IPS-15b (cell line): ENCODE results near the gene UGP2.
"Not testable (repeated sequence)": the region's sequence is repeated elsewhere in the genome, so short reads cannot be mapped to it uniquely, and the experiment has no call there.

Source experiments
- H3K27me3 ChIP-seq: one replicate; pipeline ENCODE4 v1.6.1; 2013; ENCODE audit warnings: low read length; ENCODE audit not compliant: control insufficient read depth, insufficient read depth
- H3K36me3 ChIP-seq: one replicate; pipeline ENCODE4 v1.6.1; 2013; ENCODE audit warnings: low read length; ENCODE audit not compliant: control insufficient read depth, insufficient read depth
- H3K4me1 ChIP-seq: one replicate; pipeline ENCODE4 v1.6.1; 2013; ENCODE audit warnings: mild to moderate bottlenecking, low read length; ENCODE audit not compliant: control insufficient read depth, insufficient read depth
- H3K4me3 ChIP-seq: one replicate; pipeline ENCODE4 v1.5.1; 2013; ENCODE audit warnings: low read depth, low read length
- H3K9ac ChIP-seq: one replicate; pipeline ENCODE4 v1.6.1; 2013; ENCODE audit warnings: low read depth, mild to moderate bottlenecking, low read length
- H3K9me3 ChIP-seq: one replicate; pipeline ENCODE4 v1.6.1; 2013; ENCODE audit warnings: mild to moderate bottlenecking, low read length; ENCODE audit not compliant: control insufficient read depth, insufficient read depth

Gene UGP2

GRCh38 chr2:63841254-63842022 lies at the start of gene UGP2:
TSS of gene UGP2 (plus strand) at chr2:63841896. CDS start at chr2:63842186, 290 bp downstream.
- Histone ChIP-seq H3K27me3 (no peaks in the 10 kb centered on the region), H3K9me3 (no peaks in the 10 kb centered on the region), H3K9ac (peak within 1 kb of the TSS; percentile 97), H3K4me3 (peak within 1 kb of the TSS; percentile 95), H3K36me3 (no peaks in the 10 kb centered on the region), H3K4me1 (peaks cover 6% of the 10 kb centered on the region)

- Histone ChIP-seq H3K4me3 (no peak overlapping the region), H3K36me3 (no peaks in the 10 kb centered on the region), H3K27me3 (no peaks in the 10 kb centered on the region), H3K4me1 (peaks cover 2% of the 10 kb centered on the region), H3K9me3 (no peaks in the 10 kb centered on the region), H3K9ac (no peak overlapping the region)
Observed at GRCh38 chr2:63792530-63792929, 49.2 kb upstream of the UGP2 start.

- Histone ChIP-seq H3K36me3 (no peaks in the 10 kb centered on the region), H3K9me3 (no peaks in the 10 kb centered on the region), H3K27me3 (no peaks in the 10 kb centered on the region), H3K9ac (no peak overlapping the region), H3K4me1 (no peaks in the 10 kb centered on the region), H3K4me3 (no peak overlapping the region)
Observed at GRCh38 chr2:63796366-63796765, 45.3 kb upstream of the UGP2 start.

- Histone ChIP-seq H3K4me3 (no peak overlapping the region), H3K4me1 (no peaks in the 10 kb centered on the region), H3K36me3 (no peaks in the 10 kb centered on the region), H3K27me3 (no peaks in the 10 kb centered on the region), H3K9me3 (no peaks in the 10 kb centered on the region), H3K9ac (no peak overlapping the region)
Observed at GRCh38 chr2:63796796-63797195, 44.9 kb upstream of the UGP2 start.

- no peaks in the 10 kb centered on the region for H3K36me3 ChIP-seq
- no peak overlapping the region for H3K4me3 ChIP-seq
- no peaks in the 10 kb centered on the region for H3K4me1 ChIP-seq
- no peaks in the 10 kb centered on the region for H3K27me3 ChIP-seq
- peaks cover 4% of the 10 kb centered on the region for H3K9me3 ChIP-seq
- no peak overlapping the region for H3K9ac ChIP-seq
Observed at GRCh38 chr2:63801455-63801854, 40.2 kb upstream of the UGP2 start.

- no peaks in the 10 kb centered on the region for H3K27me3 ChIP-seq
- H3K36me3 ChIP-seq: no peaks in the 10 kb centered on the region
- H3K4me3 ChIP-seq: no peak overlapping the region
- H3K9me3 ChIP-seq: peaks cover 6% of the 10 kb centered on the region
- no peak overlapping the region for H3K9ac ChIP-seq
- H3K4me1 ChIP-seq: no peaks in the 10 kb centered on the region
Observed at GRCh38 chr2:63805412-63805811, 36.3 kb upstream of the UGP2 start.

- H3K9ac ChIP-seq, H3K27me3 ChIP-seq, H3K4me1 ChIP-seq, H3K36me3 ChIP-seq, H3K4me3 ChIP-seq, H3K9me3 ChIP-seq: not testable (repeated sequence)
Observed at GRCh38 chr2:63808036-63808435, 33.7 kb upstream of the UGP2 start.

- H3K4me1 ChIP-seq, H3K9ac ChIP-seq, H3K36me3 ChIP-seq, H3K9me3 ChIP-seq, H3K4me3 ChIP-seq, H3K27me3 ChIP-seq: not testable (repeated sequence)
Observed at GRCh38 chr2:63808911-63809310, 32.8 kb upstream of the UGP2 start.

GRCh38 chr2:63811063-63811462 lies 30.6 kb upstream of the UGP2 start:
- Histone ChIP-seq H3K27me3 (no peaks in the 10 kb centered on the region), H3K9ac (no peak overlapping the region), H3K36me3 (no peaks in the 10 kb centered on the region), H3K4me3 (no peak overlapping the region), H3K9me3 (peaks cover 6% of the 10 kb centered on the region), H3K4me1 (no peaks in the 10 kb centered on the region)

GRCh38 chr2:63811870-63812269 lies 29.8 kb upstream of the UGP2 start:
- not testable (repeated sequence) for H3K9me3 ChIP-seq

GRCh38 chr2:63814114-63814513 lies 27.6 kb upstream of the UGP2 start:
- Histone ChIP-seq H3K36me3 (no peaks in the 10 kb centered on the region), H3K27me3 (no peaks in the 10 kb centered on the region), H3K9me3 (no peaks in the 10 kb centered on the region), H3K9ac (no peak overlapping the region), H3K4me3 (no peak overlapping the region), H3K4me1 (no peaks in the 10 kb centered on the region)

More at GRCh38 chr2:63811870-63812269, 29.8 kb upstream of the UGP2 start:
- not testable (repeated sequence) for H3K36me3 ChIP-seq, H3K4me1 ChIP-seq, H3K4me3 ChIP-seq, H3K9ac ChIP-seq, H3K27me3 ChIP-seq

GRCh38 chr2:63817382-63817781 lies 24.3 kb upstream of the UGP2 start:
- Histone ChIP-seq H3K36me3 (no peaks in the 10 kb centered on the region), H3K27me3 (no peaks in the 10 kb centered on the region), H3K4me1 (peaks cover 3% of the 10 kb centered on the region)

More at GRCh38 chr2:63817382-63817781, 24.3 kb upstream of the UGP2 start:
- no peaks in the 10 kb centered on the region for H3K9me3 ChIP-seq
- no peak overlapping the region for H3K4me3 ChIP-seq
- no peak overlapping the region for H3K9ac ChIP-seq
